Renal pelvis (tissue), 4 donors: ENCODE measurements around the gene SLC6A2. TPM values are rescaled to one million over a fixed set of nuclear protein-coding genes. Genes with fewer than 3 reads are reported as not detected.

Source experiments
- DNase-seq: peaks from one replicate; pipeline ENCODE4 v3.0.0-alpha.2; 2013
- polyA plus RNA-seq, 3 donors: library from polyadenylated mRNA; unstranded; fragments of 120-200 nt; gene quantifications; one replicate each; pipeline ENCODE4 v1.2.1, GENCODE V29; 2013; ENCODE audit not compliant: insufficient read length in 3 of 3

The SLC6A2 gene
- polyA plus RNA-seq, 3 donors: 0.09 to 0.25 TPM; not detected in 1

DNA sequence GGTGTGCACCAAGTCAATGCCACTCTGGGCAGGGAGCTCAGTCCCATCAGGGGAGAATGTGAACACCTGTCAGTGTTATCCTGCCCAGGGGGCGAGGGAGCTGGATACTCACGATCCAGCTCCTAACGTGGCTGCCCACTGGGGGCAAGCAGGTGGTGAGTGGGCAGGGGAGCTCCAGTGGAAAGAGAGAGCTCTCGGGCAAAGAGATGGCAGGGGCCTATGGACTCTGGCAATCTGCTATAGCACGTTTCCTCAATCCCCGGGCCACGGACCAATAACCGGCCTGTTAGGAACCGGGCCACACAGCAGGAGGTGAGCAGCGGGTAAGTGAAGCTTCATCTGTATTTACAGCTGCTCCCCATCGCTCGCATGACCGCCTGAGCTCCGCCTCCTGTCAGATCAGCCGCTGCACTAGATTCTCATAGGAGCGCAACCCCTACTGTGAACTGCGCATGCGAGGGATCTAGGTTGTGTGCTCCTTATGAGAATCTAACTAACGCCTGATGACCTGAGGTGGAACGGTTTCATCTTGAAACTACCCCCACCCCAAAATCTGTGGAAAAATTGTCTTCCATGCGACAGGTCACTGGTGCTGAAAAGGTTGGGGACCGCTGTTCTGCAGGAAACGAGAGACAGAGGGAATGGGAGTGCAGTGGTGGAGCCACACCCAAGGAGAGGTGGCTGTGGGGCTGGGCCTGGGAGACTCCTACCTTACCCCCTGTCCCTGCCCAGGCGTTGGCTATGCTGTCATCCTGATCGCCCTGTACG is 15.6 kb downstream of the SLC6A2 start:
- no peak for DNase-seq

DNA sequence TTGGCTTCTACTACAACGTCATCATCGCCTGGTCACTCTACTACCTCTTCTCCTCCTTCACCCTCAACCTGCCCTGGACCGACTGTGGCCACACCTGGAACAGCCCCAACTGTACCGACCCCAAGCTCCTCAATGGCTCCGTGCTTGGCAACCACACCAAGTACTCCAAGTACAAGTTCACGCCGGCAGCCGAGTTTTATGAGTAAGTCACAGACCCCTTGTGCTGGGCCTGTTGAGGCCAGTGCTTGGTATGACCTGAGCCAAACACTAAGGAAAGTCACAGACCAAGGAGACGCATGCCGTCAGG is 16.1 kb downstream of the SLC6A2 start:
- DNase-seq: no peak

DNA sequence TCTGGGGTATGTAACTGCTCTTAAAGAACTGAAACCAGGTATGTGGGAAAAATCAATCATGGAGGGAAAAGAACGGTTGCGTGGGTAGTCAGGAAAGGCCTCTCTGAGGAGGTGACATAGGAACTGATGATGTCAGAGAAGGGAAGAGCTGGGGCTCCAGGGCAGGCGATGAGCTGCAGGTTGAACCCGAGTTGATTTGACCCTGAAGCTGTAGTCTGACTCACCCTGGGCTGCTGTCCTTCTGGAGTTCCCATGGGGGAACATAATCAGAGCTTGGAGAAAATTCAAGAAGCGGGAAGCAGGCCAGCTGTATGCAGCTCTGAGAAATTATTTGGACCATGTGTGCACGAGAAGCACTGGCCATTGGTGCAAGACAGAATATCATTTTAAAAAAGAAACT is 16.7 kb downstream of the SLC6A2 start:
- DNase-seq: no peak

DNA sequence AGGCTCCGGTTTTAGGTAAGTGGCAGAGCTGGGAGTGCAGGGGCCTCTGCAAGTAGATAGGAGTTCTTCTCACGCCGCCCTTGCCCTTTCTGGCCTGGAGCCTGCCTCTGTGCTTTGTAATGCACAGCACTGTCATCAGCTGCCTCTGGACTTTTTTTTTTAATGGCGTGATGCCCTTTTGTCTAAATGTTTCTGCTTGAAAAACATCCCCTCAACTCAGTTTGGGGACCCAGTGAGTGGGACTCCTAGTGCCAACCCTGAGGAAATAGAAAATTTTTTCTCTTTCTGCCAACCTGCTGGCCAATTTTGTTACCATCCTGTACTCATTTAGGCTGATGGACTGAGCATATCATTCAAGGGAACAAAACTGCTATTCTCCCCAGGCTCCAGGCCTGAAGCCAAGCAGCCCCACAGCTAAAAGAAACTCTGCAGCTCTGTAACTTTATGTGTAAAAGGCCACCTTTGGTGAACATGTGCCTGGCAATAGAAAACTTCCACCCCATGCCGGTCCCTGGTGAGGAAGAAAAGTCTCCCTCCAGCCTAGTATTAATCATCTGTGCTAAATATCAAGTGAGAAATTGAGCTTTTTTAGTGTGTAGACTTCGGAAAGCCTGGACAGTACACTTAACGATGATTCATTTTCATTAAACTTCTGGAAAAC is 22.5 kb downstream of the SLC6A2 start:
- DNase-seq: no peak

DNA sequence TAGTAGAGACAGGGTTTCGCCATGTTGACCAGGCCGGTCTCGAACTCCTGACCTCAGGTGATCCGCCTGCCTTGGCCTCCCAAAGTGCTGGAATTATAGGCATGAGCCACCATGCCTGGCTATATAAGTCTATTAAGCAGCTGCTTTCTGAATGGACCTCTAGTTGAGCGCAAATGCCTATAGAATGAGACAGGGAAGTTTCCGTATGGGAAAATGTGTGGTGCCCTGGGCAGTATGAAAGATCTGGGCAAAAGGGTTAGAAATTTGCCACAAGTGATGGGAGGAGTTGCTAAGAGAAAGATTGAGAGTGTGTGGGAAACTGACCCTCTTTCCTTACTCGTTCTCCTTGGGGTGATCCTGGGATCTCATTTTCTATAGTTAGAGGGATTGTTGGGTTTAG is 26.3 kb downstream of the SLC6A2 start:
- no peak for DNase-seq

DNA sequence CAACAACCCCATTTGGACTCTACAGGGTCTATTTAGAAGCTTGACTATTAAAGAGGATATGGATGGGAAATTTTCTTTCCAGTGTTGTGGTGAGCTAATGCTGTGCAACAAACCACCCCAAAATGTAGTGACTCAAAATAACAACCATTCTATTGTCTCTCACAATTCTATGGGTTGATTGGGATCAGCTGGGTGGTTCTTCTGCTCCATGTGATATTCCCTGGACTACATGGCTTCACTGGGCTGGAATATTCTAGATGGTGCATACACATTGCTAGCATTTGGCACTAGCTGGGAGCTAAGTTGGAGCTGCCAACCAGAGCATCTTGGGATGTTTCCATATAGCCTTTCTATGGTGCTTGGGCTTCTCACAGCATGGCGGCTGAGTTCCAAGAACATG is 30.2 kb downstream of the SLC6A2 start:
- no peak for DNase-seq

DNA sequence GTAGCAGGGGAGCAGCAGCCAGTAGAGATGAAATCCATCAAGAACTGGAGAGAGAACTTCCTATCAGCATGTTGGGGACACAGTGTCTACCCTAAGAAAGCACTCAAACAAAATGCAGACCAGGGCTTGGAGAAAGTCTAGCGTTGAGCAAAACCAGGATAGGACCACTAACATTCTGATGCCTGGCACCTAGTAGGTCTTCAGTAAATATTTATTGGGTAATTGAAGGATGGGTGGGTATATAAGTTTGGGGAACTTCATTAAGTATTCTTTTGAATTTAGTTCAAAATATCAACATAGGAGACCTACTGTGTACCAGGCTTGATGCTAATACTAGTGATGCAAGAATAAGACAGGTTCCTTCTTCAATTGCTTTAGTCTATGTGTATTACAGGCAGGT is 30.9 kb downstream of the SLC6A2 start:
- DNase-seq: no peak

DNA sequence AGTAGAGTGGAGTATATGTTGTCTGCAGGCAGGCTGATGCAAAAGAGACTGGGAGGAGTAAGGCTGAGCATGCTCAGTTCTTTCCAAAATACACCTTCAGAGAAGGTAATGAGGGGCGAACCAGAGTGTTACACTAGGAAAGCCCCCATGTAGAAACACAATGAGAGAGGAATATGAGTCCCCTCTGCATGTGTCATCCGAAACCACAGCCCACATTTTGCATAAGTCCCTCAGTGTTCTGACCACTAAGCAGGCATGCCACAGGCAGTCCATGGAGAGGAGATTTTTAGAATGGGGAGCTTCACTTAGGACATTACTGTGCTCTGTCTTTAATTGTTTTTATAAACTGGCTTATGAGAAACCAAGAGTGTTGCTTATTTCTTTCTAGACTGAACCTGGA is 32.0 kb downstream of the SLC6A2 start:
- no peak for DNase-seq

DNA sequence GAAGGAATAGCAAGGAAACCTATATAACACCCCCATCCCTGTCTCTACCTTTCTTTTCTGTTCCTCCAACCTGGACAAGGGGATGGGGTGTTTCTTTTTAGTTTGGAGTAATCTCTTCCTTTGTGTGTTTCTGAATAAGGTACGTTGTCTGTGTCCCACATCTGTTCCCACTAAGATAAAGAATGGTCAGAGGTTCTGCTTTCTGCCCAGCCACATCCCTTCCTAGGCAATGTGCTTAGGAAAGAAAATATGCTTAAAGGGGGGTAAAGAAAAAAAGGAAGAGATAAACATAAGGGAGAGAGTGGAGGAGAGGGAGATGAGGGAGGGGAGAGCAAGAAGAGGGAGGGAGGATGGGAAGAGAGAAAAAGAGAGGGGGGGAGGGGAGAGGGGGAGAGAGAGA is 35.1 kb downstream of the SLC6A2 start:
- no peak for DNase-seq

DNA sequence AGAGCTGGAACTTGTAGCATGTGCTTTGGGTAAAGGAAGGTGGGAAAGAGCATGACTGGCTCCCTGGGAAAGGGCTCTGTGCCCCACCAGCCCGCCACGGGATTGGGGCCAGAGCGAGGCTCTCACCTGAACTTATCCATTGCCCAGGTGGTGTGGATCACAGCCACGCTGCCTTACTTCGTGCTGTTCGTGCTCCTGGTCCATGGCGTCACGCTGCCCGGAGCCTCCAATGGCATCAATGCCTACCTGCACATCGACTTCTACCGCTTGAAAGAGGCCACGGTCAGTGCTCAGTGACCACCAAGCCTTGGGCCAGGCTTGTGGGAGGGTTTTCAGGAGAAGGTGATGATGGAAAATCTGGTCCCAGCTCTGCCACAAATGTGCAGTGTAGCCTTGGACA is 36.0 kb downstream of the SLC6A2 start:
- no peak for DNase-seq

DNA sequence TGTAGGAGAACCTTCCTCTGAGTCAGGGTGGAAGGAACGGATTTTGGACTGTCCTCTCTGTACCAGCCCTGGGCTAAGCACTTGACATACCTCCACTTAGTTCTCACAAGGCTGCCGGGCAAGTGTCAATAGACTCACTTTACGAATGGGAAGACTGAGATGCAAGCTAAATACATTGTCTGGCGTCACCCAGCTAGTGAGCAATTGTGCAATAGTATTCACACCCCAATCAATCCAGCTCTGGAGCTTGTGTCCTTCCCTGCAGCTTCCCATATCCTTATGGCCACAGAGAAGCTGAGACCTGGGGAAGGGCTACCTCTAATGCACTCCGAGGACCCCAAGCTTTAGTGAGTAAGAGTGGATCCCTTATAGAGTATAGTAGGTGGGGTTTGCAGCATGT is 39.8 kb downstream of the SLC6A2 start:
- DNase-seq: no peak

DNA sequence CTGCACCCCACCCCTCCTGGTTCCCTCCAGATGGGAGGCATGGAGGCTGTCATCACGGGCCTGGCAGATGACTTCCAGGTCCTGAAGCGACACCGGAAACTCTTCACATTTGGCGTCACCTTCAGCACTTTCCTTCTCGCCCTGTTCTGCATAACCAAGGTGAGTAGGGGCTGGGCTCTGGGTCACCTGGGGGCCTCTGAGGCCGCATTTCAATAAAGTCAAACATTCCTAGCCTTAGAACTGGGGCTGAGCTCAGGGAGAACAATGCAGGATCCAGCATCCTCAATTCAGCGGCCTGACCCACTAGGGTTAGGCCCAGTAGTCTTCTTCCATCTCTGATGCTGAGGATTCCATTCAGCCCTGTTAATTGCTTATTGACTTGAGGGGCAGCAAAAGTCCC is 42.1 kb downstream of the SLC6A2 start:
- DNase-seq: no peak

DNA sequence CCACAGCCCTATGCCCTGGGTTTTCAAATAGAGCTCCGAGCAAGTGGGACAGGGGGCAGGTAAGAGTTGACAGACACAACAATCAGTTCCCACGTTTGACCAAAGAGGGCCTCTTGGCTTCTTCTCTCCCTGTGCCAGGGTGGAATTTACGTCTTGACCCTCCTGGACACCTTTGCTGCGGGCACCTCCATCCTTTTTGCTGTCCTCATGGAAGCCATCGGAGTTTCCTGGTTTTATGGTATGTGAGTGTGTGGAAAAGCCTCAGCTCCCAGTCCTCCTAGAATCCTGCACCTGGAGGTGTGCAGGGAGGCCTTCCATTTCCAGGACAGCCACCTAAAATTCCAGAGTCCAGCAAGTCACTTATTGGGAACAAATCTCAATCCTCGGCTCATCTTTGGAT is 42.5 kb downstream of the SLC6A2 start:
- DNase-seq: no peak

DNA sequence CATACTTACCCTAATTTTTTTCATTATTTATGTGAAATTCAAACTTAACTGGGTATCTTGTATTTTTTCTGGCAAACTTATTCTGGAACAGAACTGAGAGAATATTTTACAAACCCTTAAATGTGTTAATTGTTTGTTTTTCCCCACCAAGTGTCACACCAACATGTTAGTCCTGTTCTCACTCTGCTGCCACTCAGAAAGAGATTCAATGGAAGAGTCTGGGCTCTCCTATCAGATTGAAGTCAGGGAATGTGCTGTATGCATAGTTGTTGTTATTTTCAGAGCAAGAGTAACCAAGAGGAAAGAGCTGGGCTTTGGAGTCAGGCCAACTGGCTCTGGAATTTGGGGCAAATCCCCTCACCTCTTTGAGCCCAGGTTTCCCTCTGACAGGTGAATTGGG is 43.2 kb downstream of the SLC6A2 start:
- DNase-seq: no peak

DNA sequence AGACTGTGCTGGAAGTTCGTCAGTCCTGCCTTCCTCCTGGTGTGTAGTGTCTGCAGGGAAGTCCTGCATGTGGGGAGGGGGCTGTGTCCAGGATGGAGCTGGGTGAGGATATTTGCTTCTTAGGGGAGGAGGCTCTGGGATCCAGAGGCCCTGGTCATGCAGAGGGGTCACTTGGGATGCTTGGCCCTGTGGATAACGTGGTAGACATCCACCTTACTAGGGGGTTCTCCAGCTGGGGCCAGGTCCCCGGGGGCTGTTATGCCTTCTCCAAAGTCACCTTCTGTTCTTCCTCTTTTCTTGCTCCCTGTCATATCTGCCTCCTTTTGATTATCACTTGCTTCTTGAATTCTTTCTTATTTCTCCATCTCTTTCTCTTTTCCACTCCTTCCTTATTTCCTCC is 43.8 kb downstream of the SLC6A2 start:
- no peak for DNase-seq

DNA sequence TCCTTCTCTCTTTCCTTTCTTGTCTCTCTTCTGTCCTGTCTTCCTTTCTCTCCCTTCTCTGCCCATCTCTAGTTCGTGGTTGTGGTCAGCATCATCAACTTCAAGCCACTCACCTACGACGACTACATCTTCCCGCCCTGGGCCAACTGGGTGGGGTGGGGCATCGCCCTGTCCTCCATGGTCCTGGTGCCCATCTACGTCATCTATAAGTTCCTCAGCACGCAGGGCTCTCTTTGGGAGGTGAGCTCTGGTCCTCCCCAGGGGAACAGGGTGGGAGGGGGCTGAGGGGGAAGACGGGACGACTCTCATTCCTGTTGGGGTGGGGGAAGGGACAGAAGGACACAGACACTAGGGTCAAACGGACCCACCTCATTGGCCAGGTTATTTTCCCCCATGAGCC is 44.3 kb downstream of the SLC6A2 start:
- no peak for DNase-seq

DNA sequence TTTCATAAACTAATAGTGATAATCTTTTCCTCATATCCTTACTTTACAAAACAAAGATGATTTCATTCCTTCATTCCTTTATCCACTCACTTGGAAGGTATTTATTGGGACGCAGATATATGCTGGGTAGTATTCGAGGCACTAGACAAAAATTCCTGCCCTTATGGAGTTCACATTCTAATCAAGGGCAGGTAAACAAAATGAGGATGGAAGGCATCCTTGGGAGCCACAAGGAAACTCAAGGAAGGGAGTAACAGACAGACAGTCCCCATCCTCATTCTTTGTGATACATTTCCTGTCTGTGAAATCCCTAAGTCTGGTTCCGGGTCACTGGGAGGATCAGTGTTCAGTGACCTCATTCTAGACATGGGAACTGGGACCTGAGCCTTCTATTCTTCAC is 45.2 kb downstream of the SLC6A2 start:
- no peak for DNase-seq

DNA sequence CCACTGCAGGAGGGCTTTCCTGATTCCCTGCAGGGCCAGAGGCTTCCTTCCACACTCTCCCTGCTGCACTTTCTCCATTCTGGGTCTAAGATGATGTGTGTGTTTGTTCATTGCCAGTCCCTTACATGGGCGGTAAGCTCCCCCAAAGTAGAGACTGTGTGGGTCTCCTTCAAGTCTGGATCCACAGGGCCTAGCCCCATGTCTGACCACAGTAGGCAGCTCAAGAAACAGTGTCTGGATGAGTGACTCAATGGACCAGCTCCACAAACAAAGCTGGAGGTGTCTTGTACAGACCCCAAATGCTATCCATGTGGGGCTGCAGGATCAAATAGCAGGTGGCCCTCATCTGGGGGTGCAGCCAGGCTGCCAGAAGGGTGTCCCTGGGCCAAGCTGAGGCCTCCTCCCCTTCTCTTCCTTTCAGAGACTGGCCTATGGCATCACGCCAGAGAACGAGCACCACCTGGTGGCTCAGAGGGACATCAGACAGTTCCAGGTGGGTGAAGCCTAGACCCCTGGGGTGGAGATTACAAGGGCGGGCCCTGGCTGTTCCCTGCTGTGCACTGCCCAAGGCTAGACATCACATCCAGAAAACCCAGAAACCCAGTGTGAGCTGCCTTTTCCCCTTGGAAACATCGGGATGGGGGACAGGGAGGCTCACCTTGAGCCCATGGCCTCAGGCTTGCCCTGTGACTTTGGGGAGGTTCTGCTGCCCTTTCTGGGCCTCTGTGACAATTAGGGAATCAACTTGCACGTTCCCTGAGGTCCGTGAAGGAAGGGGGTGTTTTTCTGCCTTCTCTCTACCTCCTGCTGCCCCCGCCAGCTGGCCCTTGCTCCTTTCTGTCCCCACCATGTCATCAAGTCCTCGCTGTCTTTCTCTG is 45.9 kb downstream of the SLC6A2 start:
- peak; percentile 35 for DNase-seq

DNA sequence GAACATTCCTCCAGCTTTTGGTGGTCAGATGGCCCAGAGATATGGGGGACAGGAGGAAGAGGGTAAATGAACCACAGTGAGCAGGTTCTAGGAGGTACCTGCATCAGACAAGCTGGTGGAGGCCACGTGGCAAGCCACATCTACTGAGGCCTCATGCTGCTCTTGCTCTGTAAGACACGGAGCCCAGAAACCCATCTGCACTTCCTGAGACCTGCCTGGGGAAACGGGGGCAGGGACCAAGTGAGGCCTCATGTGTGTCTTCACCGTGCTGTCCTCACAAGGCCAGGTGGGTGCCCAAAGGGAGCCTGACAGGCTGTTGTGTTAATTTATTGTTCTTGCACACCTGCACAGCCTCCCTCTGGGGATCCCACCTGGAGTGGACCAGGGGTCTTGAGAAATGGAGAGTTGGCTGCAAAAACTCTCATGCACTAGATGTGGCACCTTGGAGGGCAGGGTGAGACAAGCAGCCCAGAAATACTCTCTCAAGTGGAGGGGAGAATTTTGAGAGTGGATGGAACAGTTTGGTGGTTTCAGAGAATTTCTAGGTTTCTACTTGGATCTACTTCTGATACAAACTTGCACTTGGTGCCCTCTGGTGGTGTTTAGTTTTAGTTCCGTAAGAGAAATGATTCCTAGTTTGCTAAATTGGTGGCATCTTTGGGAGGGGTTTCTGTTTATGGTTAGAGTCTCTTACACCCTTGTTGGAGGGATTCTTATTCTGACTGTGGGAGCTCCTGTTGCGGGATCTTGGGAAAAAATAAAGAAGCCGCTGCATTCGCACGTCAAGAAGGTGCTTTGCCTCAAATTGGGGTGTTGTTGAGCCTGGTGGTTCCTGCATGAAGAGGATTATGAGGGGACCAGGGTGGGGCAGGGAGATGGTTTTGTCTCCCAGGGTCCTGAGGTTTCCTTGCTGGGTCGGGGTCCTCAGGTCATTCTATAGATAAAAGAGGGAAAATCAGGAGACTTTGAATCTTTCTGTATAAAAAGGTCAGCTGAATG is 47.5 kb downstream of the SLC6A2 start:
- peak; percentile 48 for DNase-seq

DNA sequence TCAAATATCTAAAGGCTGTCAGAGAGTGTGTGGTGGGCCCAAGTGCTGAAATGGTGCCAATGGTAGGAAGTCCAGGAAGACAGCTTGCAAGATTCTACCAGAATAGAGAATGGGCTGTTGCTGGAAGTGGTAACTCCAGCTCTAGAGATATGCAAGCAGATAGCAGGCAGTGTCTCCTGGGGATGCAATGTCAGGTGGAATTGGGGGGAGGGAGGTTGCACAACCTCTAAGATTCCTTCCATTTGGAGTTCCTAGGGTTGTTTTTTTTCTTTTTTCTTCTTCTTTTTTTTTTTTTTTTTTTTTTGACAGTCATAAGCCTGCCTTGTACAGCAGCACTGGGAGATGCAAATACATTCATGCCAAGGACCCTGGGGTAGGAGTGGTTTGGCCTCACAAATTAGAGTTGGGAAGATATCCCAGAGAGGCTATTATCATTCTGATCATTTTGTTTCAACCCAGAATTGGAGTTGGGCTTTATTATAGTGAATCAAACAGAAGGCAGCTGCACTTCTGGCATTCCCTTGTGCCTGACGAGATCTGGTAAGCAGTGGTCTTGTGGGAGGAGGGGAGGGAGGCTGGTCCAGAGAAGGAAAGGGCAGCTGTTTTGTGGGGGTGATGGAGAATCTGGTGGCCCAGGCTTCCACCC is 51.1 kb downstream of the SLC6A2 start:
- DNase-seq: no peak

DNA sequence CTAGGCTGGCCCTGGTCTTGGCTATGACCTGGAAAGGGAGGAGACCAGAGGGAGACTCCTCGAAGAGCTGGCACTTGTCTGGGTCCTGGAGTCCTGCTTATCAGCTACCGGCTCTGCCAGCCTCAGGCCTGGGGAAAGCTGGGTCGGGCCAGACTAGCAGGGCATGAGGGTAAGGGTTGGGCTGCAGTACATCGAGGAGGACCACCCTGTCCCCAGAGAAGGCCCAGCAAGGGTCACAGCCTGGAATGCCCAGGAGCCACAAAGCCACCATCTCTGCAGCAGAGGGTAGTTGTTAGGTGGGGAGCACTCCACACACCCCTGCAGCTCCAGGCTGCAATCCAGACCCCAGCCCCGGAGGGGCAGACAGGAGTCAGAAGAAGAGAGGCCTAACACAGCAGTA is 54.0 kb downstream of the SLC6A2 start:
- DNase-seq: no peak
